Activated CD8-positive, alpha-beta memory T cell treated with anti-CD3 and anti-CD28 coated beads, Interleukin-2, amount 10 ng/mL, durations not matched to agents 7 days and 5 days (primary cell): ENCODE data around the gene LAMC3. TPM values are rescaled to one million over a fixed set of nuclear protein-coding genes. Genes with fewer than 3 reads are reported as not detected.

Experiments
- ATAC-seq: fragments of 150-1000 bp; cut with Tn5 transposase; one replicate; pipeline ENCODE4 v1.10.0; 2021; ENCODE audit warnings: moderate library complexity
- CTCF ChIA-PET: fragments of 350-600 bp; sonication (Branson Sonifier 250); formaldehyde crosslinking; loops from one replicate; lab custom pipeline; 2021; ENCODE audit warnings: antibody characterized with exemption; lab: Charles Lee
- DNase-seq: peaks from one replicate; pipeline ENCODE4 v3.0.0-alpha.2; 2020
- H3K27ac Mint-ChIP-seq: one replicate; pipeline ENCODE4 v1.8.0; 2021; ENCODE audit warnings: mild to moderate bottlenecking, mixed read lengths
- H3K27me3 Mint-ChIP-seq: one replicate; pipeline ENCODE4 v1.8.0; 2021; ENCODE audit warnings: mixed read lengths
- H3K36me3 Mint-ChIP-seq: one replicate; pipeline ENCODE4 v1.8.0; 2021; ENCODE audit warnings: mild to moderate bottlenecking, mixed read lengths
- H3K4me1 Mint-ChIP-seq: one replicate; pipeline ENCODE4 v1.8.0; 2021; ENCODE audit warnings: mixed read lengths
- H3K4me3 Mint-ChIP-seq: one replicate; pipeline ENCODE4 v1.8.0; 2021; ENCODE audit warnings: mild to moderate bottlenecking, moderate library complexity, mixed read lengths
- H3K9me3 Mint-ChIP-seq: one replicate; pipeline ENCODE4 v1.8.0; 2022; ENCODE audit warnings: low read depth, mixed read lengths
- total RNA-seq, 2 experiments: library from RNA; stranded (reverse); gene quantifications; one replicate each; pipeline ENCODE4 v1.2.3, GENCODE V29; 2021

Gene LAMC3
- total RNA-seq, 2 experiments from 2014 or later = 0.06 TPM; not detected in 1

DNA sequence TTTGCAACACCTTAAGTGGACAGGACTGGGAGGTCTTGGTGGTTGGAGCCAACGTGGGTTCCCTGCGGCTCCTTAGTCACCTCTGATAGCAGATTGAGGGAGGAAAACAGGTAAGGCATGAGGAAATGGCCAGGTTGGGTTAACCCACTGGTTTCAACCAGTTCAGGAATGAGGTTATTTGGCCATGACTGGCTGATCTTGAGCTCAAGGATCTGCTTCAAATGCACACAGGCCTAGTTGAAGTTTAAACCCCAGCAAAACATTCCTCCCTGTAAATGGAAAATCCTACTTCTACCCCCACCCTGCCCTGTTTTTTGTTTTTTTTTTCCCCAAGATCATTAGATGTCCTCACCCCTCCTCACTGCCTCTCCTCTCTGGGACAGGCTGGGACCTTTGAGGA is 113.2 kb downstream of the LAMC3 start:
- no peak overlapping the region for H3K4me3 Mint-ChIP-seq
- peaks cover 20% of the 10 kb centered on the region for H3K27me3 Mint-ChIP-seq
- H3K4me1 Mint-ChIP-seq = peaks cover 18% of the 10 kb centered on the region
- ATAC-seq = no peak
- no peaks in the 10 kb centered on the region for H3K9me3 Mint-ChIP-seq
- CTCF ChIA-PET = no interaction called here
- H3K36me3 Mint-ChIP-seq = peaks cover 2% of the 10 kb centered on the region
- DNase-seq = no peak
- H3K27ac Mint-ChIP-seq = no peak overlapping the region

DNA sequence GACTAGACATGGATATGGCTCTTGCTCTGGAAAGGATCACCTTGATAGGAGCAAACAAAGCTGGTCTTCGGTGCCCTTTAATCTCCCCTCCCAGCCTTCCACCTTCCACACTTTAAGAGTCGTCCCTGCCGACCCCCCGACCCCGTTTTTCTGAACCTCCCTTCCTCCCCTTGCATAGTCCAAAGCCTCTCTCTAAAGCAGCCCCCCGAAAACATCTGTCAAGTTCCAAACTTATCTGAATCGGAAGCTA is 116.0 kb downstream of the LAMC3 start:
- peaks cover 36% of the 10 kb centered on the region for H3K4me1 Mint-ChIP-seq
- peak overlapping the region; percentile 93 for H3K27ac Mint-ChIP-seq
- ATAC-seq (no peak), DNase-seq (peak; percentile 46)
- peak overlapping the region; percentile 86 for H3K4me3 Mint-ChIP-seq
- H3K27me3 Mint-ChIP-seq = peaks cover 2% of the 10 kb centered on the region
- peaks cover 24% of the 10 kb centered on the region for H3K36me3 Mint-ChIP-seq
- CTCF ChIA-PET = interaction anchor here (0.8 to 2.6 kb wide), 8 partner anchors 11 to 225 kb away, joined by 3 to 10 read pairs (median 3); no protein-coding TSS in a partner anchor
- H3K9me3 Mint-ChIP-seq = no peaks in the 10 kb centered on the region

DNA sequence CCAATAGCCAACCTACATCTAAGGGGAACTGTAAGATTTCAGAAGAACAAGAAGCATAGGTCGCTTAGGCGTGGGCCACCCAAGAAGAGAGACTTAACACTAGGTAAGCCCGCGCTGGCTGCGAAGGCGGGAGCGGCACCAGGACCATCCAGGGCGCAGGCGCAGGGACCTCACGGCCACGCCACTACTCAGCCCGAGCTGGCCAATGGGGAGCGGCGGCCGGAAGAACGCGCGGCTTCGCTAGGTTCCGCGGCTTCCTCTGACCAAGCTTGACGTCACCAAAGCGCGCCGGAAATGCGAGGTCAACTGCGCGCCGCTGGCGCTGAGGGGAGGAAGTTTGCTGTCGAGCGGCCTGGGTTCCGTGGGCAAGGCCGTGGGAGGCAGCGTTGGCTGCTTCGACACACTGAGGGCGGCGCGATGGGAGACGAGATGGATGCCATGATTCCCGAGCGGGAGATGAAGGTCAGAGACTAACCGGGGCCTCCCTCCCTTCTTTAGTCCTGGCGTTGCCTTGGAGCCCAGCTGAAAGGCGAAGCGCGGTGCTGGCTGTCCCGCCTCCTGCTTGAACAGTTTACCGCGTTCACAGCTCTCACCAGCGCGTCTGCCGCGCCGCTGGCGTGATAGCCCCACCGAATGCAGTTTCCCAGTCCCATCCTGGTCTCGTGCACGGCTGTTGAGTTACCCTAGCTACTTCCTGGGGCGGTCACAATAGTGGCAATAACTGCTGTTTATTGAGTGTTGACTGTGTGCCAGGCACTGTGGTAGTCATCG is 116.5 kb downstream of the LAMC3 start, which contains the start of gene NUP214:
NUP214 (plus strand) TSS at position 299 of the 771 bp plus-strand sequence; CDS start at position 418, 119 bp downstream.
- Mint-ChIP-seq H3K4me1 (peaks cover 36% of the 10 kb centered on the region), H3K4me3 (peak within 1 kb of the TSS; percentile 86), H3K36me3 (peaks cover 27% of the 10 kb centered on the region), H3K27ac (peak within 1 kb of the TSS; percentile 93), H3K9me3 (no peaks in the 10 kb centered on the region), H3K27me3 (no peaks in the 10 kb centered on the region)
- CTCF ChIA-PET = interaction anchor here (0.8 to 2.6 kb wide), 8 partner anchors 10 to 224 kb away, joined by 3 to 10 read pairs (median 3); no protein-coding TSS in a partner anchor
- peak; percentile 100 for DNase-seq
- peak; percentile 99 for ATAC-seq

DNA sequence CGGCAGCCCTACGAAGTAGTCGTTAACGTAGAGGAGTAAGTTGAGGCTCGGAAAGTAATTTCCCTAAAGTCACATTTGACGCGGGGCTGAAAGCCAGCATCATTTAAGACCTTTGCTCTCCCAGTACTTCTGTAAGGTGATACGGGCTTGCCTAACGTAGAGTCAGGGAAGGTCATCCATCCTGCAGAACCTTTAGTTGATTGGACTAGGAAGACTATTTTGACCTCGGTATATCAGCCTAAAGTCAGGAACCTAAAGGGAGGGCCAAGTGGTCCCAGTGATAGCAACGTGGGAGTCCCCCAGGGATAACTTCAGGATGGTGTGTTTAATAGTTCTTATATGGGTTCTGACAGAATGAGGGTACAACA is 117.1 kb downstream of the LAMC3 start:
- peaks cover 38% of the 10 kb centered on the region for H3K4me1 Mint-ChIP-seq
- no peak for DNase-seq
- H3K9me3 Mint-ChIP-seq = no peaks in the 10 kb centered on the region
- H3K27ac Mint-ChIP-seq = peak overlapping the region; percentile 93
- CTCF ChIA-PET = interaction anchor here (1.0 to 2.6 kb wide), 4 partner anchors 14 to 210 kb away, joined by 3 to 10 read pairs (median 4); no protein-coding TSS in a partner anchor
- ATAC-seq = no peak
- peak overlapping the region; percentile 86 for H3K4me3 Mint-ChIP-seq
- H3K36me3 Mint-ChIP-seq = peaks cover 30% of the 10 kb centered on the region
- no peaks in the 10 kb centered on the region for H3K27me3 Mint-ChIP-seq

DNA sequence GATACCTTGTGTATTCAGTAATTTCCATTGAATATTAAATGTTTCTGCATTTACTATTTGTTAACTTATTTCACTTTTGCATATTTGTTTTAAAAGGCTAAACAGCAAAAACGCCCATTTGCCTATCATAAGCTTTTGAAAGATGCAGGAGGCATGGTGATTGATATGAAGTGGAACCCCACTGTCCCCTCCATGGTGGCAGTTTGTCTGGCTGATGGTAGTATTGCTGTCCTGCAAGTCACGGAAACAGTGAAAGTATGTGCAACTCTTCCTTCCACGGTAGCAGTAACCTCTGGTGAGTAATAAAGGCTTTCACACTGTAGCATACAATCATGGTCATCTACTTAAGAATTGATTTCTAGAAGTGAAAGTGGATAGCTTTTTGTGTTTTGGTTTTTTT is 120.2 kb downstream of the LAMC3 start:
- no peaks in the 10 kb centered on the region for H3K9me3 Mint-ChIP-seq
- H3K27ac Mint-ChIP-seq = no peak overlapping the region
- CTCF ChIA-PET = no interaction called here
- peaks cover 48% of the 10 kb centered on the region for H3K36me3 Mint-ChIP-seq
- no peaks in the 10 kb centered on the region for H3K27me3 Mint-ChIP-seq
- no peak for ATAC-seq
- H3K4me1 Mint-ChIP-seq = peaks cover 38% of the 10 kb centered on the region
- no peak overlapping the region for H3K4me3 Mint-ChIP-seq
- DNase-seq = no peak

DNA sequence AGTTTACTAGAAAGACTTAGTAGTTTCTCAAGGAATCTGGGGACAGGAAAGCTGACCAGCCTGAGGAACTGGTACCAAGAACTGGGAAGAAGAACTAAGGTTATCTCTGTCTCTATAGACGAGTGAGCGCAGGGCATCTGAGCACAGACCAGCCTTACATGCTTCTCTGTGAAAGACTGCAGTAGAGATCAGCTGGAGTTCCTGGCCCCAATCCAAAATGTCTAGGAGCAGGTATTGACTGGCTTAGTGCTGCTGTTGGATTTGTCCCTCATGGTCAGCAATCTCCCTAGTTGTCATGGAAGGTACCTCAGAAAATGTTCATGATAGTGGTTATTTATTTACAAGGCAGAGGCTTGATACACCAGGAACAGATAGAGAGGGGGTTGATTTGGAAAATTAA is 129.7 kb downstream of the LAMC3 start:
- Mint-ChIP-seq H3K4me3 (no peak overlapping the region), H3K4me1 (peaks cover under 1% of the 10 kb centered on the region), H3K9me3 (no peaks in the 10 kb centered on the region), H3K27me3 (no peaks in the 10 kb centered on the region), H3K27ac (no peak overlapping the region), H3K36me3 (peaks cover 54% of the 10 kb centered on the region)
- ATAC-seq (no peak), DNase-seq (no peak)
- CTCF ChIA-PET = no interaction called here

DNA sequence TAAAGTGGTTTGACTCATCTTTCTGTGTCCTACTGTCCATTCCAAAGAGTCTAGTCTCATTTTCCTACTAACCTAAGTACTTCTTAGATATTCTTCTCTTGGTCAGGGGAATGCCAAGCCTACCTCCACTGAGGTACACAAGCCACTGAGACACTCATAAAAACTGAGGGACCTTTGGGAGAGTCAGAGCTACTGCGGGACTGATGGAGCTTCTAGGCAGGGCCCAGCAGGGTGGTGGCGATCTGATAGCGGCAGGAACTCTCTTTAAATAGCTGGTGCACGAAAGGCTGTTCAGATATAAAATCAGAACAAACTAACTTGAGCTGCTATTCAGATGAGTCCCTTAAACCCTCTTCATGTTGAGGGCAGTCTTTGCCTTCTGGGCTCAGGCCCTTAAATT is 131.1 kb downstream of the LAMC3 start:
- H3K4me3 Mint-ChIP-seq = no peak overlapping the region
- CTCF ChIA-PET = interaction anchor here (1.1 to 1.2 kb wide), 2 partner anchors 15 to 196 kb away, joined by 3 to 8 read pairs; partner anchors contain the start of gene NUP214
- H3K27me3 Mint-ChIP-seq = no peaks in the 10 kb centered on the region
- H3K4me1 Mint-ChIP-seq = peaks cover 1% of the 10 kb centered on the region
- peaks cover 56% of the 10 kb centered on the region for H3K36me3 Mint-ChIP-seq
- H3K9me3 Mint-ChIP-seq = no peaks in the 10 kb centered on the region
- H3K27ac Mint-ChIP-seq = no peak overlapping the region
- DNase-seq (no peak), ATAC-seq (no peak)

DNA sequence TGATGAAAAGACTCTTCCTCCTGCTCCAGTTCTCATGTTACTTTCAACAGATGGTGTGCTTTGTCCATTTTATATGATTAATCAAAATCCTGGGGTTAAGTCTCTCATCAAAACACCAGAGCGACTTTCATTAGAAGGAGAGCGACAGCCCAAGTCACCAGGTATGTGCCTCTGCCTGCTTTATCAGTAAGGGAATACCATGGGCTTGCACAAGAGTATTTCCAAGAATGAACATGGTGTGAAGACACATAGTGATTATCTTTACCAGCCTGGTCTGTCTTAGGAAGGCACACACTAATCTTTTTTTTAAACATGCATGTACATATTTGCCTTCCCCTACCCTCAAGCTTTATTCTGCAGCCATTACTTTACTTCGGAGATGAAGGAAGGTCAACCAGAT is 131.6 kb downstream of the LAMC3 start:
- no peak for ATAC-seq
- CTCF ChIA-PET = interaction anchor here (1.1 kb wide), 1 partner anchor 196 kb away, joined by 8 read pairs; no protein-coding TSS in a partner anchor
- no peaks in the 10 kb centered on the region for H3K27me3 Mint-ChIP-seq

DNA sequence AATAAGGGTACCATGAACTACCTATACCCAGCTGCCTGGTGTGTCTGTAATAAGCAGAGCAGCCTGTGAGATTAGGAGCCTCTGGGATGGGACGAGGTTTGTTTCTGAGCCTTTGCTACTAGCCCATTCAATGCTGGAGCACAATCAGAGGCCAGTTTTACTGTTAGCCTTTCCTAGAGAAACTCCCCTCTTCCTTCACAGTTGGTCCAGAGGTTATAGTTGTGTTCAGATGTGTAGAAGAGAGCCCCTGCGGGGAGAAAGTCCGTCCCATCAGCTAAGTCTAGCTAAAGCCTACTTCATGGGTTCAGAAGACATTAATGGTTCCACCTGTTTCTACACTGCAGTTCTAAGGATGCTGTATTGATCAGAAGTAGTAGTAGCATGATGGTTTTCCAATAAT is 133.2 kb downstream of the LAMC3 start:
- no peak overlapping the region for H3K27ac Mint-ChIP-seq
- CTCF ChIA-PET = no interaction called here
- peaks cover 1% of the 10 kb centered on the region for H3K4me1 Mint-ChIP-seq
- DNase-seq = no peak
- H3K36me3 Mint-ChIP-seq = peaks cover 57% of the 10 kb centered on the region
- H3K9me3 Mint-ChIP-seq = no peaks in the 10 kb centered on the region
- no peak for ATAC-seq
- H3K27me3 Mint-ChIP-seq = no peaks in the 10 kb centered on the region
- no peak overlapping the region for H3K4me3 Mint-ChIP-seq

More for the DNA sequence above, 131.6 kb downstream of the LAMC3 start:
- H3K4me3 Mint-ChIP-seq = no peak overlapping the region
- no peaks in the 10 kb centered on the region for H3K9me3 Mint-ChIP-seq
- H3K4me1 Mint-ChIP-seq = peaks cover 1% of the 10 kb centered on the region
- no peak overlapping the region for H3K27ac Mint-ChIP-seq
- H3K36me3 Mint-ChIP-seq = peaks cover 59% of the 10 kb centered on the region
- DNase-seq = no peak

Other genes with a start within 250 kb of the LAMC3 start
- 10 to 100 TPM; 34.0 to 36.2 TPM for gene ABL1, start 173.9 kb upstream of the LAMC3 start, total RNA-seq
- not detected for gene QRFP, start 112.4 kb upstream of the LAMC3 start, total RNA-seq
- gene FIBCD1, start 69.9 kb upstream of the LAMC3 start, total RNA-seq = not detected
- under 1 TPM; 0.12 to 0.23 TPM for gene AIF1L, start 87.4 kb downstream of the LAMC3 start, total RNA-seq
- 10 to 100 TPM; 58.3 to 79.9 TPM for gene NUP214, start 116.4 kb downstream of the LAMC3 start, total RNA-seq